HG03103 (cell line): ENCODE data around the gene TSPAN33.
"Not testable (repeated sequence)": the region's sequence is repeated elsewhere in the genome, so short reads cannot be mapped to it uniquely, and the experiment has no call there.

Experiments used
- ATAC-seq: cut with Tn5 transposase; IDR thresholded peaks from one replicate; pipeline ENCODE4 v1.9.1; 2021; ENCODE audit warnings: low read depth; ENCODE audit not compliant: unreplicated experiment

TSPAN33 gene

DNA sequence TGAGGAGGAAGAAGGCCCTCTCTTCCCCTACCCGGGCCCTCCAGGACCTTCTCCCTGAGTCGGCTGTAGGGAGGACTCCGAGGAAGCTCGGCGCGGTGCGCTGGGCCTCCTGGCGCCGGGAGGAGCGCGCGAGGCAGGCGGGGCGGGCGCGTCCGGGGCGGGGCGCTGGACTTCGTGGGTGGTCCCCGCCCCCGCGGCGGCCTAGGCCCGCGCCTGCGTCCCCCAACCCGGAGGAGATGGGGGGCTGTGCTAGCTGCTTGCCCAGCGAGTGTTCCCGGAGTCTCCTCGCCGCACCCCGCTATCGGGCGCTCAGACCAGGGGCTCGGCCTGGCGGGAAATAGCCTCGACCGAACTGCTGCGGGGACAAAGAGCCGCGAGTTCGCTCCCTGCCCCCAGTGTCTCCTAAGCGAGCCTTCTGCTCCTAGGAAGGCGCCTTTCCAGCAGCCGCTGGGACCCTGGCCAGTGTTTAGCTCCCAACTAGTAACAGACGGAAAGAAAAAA, 24.7 kb downstream of the TSPAN33 start:
- no peak for ATAC-seq

- peak; percentile 56 for ATAC-seq
Measured at GRCh38 chr7:129169686-129170440, 25.4 kb downstream of the TSPAN33 start.

GRCh38 chr7:129170441-129171021, 26.0 kb downstream of the TSPAN33 start:
- no peak for ATAC-seq

DNA sequence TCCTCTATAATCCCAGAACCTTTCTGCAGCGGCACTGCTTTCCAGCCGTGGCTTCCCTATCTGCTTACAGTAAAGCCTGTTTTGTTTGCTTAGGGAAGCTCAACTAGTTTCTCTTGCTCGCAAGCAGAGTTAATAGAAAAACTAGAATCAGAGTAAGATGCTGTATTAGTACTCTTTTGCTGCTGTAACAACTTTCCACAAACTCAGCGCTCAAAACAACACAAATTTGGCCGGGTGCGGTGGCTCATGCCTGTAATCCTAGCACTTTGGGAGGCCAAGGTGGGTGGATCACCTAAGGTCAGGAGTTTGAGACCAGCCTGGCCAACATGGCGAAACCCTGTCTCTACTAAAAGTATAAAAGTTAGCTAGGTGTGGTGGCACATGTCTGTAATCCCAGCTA, 29.4 kb downstream of the TSPAN33 start:
- ATAC-seq: not testable (repeated sequence)

DNA sequence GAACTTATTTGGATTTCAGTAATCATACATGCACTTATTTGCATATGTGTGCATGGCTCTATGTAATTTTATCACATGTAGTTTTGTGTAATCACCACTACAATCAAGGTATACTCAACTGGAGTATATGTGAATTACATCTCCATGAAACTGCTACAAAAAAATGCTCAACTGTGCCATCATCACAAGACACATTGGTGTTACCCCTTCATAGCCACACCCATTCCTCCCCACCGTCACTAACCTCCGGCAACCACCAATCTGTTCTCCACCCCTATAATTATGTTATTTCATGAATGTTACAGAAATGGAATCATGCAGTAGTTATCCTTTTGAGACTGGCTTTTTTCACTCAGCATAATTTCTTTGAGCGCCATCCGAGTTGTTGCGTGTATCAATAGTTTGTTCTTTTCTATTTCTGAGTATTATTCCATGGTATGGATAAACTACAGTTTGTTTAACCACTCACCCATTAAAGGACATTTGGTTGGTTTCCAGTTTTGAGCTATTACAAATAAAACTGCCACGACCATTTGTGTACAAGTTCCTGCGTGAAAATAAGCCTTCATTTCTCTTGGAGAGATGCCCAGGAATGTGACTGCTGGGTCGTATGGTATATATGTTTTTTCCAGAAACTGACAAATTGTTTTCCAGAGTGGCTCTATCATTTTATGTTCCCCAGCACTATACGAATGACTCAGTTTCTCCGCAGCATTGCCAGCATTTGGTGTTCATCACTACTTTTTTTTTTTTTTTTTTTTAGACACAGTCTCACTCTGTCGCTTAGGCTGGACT, 32.6 kb downstream of the TSPAN33 start:
- ATAC-seq: no peak

GRCh38 chr7:129184981-129185670, 40.6 kb downstream of the TSPAN33 start:
- ATAC-seq: no peak

GRCh38 chr7:129186749-129187260, 42.3 kb downstream of the TSPAN33 start:
- ATAC-seq: no peak

DNA sequence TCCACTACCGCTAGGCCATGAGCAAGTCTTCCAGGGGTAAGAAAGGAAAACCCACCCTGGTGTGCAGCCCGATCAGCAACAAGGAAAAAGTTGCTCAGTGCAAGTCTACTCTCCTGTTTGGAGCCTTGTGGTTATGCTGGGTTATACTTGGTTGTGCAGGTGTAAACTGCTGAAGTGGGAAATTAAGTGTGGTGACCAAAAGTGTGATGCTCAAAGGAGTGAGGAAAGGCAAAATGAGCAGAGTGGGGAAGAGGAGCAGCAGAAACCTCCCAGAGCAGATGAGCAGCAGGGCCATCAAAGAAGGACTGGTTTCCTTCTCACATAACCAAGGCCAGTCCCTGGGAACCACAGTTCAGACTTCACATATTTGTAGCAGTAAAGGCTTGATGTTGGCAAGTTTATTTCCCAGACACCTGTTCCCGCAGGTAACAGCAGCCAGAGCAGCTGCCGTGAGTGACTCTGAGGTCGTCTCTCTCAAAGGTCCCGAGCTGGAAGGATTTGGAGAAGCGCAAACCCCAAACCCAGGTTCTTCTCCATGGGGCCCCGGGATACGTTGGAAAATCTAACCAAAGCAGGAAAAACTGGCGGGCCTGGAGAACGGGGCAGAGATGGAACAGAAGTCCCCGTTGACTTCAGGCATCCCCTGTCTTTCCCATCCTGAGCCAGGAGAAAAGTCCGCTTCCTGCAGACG, 43.3 kb downstream of the TSPAN33 start:
- no peak for ATAC-seq

DNA sequence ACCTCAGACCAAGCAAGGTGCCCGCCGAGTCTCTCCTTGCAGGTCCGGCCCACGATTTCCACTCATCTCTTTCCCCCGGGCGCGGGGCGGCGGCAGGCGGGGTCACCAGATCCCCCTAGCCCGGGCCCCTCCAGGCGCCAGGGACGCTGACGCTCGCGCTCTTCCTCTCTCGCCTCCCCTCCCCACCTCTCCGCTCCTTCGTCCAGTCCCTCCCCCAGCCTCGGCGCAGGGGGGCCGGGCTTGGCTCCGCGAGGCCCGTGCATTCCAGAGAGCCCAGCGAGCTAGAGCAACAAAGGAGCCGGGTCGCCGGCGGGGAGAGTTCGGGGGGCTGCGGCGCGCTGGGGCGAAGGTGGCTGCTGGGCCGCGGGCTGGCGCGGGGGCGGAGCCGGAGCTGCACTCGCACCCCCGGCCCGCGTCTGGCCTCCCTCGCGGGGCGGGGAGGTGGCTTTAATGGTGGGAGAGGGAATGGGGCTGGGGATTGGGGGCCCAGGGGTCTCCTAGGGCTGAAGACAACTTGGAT, 43.9 kb downstream of the TSPAN33 start, which contains the start of gene SMO:
TSS of gene SMO (plus strand) at position 262 of the 520 bp plus-strand sequence. CDS start 519 bp downstream, outside the sequence.
- ATAC-seq: no peak

- no peak for ATAC-seq
Measured at GRCh38 chr7:129188892-129189660, 44.6 kb downstream of the TSPAN33 start.

DNA sequence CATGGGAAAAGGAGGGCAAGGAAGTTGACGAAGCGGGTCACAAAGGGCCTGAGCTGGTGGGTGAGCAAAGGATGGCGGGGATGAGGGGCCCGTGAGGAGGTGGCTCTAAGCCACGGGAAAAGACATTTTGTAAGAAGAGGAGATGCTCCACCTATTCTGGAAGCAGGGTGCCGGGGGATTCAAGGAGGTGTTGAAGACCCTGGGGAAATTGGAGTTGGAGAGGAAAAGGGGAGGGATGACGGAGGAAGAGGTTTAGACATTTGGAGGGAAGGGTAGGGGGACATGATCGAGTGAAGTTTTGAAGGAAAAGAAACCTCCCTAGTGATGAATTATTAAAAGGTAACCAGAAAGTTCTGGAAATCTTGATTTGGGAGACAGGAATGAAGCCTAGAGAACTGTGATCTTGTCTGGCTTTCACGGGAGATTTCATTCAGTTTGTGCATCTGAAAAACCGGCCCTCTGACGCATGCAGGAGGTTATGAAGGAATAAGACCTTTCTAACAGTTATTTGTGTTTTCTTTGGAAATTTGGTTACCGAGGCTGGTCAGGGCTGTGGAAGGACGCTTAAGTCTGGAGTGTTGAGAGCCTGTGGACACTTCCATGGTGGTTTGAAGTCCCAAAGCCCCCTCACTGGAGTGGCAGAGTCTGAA, 45.3 kb downstream of the TSPAN33 start:
- no peak for ATAC-seq

- ATAC-seq: no peak
Measured at GRCh38 chr7:129191272-129191671, 46.8 kb downstream of the TSPAN33 start.

DNA sequence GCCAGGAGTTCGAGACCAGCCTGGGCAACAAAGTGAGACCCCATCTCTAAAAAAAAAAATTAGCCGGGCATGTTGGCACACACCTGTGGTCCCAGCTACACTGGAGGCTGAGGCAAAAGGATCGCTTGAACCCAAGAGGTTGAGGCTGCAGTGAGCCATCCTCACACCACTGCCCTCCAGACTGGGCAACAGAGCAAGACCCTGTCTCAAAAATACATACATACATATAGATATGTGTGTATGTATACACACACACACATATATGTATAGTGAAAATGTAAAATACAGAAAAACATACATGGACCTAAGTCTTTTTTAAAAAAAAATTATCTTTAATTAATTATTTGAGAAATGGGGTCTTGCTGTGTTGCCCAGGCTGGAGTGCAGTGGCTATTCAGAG, 49.4 kb downstream of the TSPAN33 start:
- ATAC-seq: no peak

DNA sequence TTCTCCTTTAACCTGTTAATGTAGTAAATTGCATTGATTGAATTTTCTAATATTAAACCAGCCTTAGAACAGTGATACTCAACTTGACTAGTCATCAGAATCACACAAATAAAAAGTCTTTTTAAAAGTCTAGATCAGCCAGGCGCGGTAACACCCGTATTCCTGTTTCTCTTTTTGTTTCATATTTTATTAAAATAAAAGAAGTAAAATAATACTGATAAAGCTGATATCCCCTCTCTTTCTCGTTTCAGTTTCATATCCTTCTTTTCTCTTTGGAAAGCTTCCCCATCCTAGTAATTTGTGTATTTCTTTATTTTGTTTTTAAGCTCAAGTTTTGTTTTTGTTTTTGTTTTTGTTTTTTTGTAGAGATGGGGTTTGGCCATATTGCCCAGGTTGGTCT, 53.3 kb downstream of the TSPAN33 start:
- ATAC-seq: no peak

DNA sequence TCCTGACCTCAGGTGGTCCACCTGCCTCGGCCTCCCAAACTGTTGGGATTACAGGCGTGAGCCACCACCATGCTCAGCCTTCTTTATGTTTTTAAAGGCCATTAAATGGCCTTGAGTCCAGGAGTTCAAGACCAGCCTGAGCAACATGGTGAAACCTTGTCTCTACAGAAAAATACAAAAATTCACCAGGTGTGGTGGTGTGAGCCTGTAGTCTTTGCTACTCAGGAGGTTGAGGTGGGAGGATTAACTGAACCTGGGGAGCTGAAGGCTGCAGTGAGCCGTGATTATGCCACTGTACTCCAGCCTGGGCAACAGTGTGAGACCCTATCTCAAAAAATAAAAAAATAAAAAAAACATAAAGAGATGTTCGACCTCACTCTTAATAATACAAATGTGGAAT, 54.9 kb downstream of the TSPAN33 start:
- ATAC-seq: no peak

DNA sequence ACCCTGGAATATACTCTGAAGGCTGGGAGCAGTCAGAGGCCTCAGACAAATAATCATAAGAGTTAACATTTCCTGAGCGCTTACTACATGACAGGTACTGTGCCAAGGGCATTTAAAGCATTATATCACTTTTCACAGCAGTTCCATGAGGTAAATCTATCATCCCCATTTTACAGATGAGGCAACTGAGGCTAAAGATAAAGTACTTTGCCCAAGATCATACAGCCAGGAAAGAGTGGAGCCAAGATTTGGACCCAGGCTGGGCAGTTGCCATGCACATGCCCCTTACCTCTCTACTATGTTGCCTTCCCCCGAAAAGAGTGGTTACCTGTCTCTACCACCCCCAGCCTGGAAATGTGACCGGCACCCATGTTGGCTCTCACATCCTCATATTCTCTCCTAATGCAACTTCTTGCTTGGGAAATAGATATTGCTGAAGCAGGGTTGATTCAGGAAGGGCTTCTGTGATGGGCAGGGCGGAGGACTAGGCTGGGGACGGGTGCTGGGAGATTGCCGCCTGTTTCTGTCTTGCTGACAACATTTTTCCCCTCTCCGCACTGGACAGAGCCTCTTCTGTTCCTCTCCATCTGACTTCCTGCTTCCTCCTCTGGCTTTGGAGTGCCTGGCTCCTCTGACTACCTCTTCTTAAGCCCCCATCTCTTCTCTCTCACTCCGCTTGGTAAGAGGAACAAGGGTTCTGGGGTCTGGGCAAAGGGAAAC, 57.7 kb downstream of the TSPAN33 start:
- ATAC-seq: no peak

DNA sequence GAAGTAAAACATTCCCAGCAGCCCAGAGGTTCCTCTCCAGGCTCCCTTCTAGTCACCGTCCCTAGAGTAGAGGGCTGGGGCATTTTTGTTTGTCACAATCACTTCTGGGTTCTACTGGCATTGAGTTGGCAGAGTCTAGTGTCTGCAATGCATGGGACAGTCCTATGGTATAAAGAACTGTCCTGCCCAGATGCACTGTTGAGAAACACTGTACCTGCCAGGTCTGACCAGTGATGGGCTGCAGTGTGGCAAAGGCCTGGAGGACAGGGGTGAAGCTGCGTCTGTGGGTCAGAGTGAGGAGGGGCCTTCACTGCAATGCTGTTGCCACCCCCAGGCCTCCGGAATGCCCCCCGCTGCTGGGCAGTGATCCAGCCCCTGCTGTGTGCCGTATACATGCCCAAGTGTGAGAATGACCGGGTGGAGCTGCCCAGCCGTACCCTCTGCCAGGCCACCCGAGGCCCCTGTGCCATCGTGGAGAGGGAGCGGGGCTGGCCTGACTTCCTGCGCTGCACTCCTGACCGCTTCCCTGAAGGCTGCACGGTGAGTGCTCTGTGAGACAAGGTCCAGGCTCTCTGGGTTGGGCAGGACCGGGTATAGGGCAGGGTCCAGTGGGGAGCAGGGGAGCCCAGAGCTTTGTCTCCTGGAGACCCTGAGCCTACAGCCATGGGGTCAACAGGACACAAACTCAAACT, 58.7 kb downstream of the TSPAN33 start:
- ATAC-seq: no peak
